IMR-90 (cell line): ENCODE data around the gene ARL4A.

ENCODE experiments used
- CTCF ChIP-seq: conservative IDR thresholded peaks from 2 replicates; pipeline ENCODE4 v1.5.1; 2012; ENCODE audit warnings: mild to moderate bottlenecking, low read depth, low read length, improper control_type of control experiment
- MAFK ChIP-seq: IDR thresholded peaks from 2 replicates; pipeline ENCODE4 v1.6.1; 2012; ENCODE audit warnings: low read depth, low read length, improper control_type of control experiment
- NFE2L2 ChIP-seq: fragments of 150-350 bp; IDR thresholded peaks from 2 replicates; pipeline ENCODE4 v1.6.1; 2016; ENCODE audit warnings: low read depth, mild to moderate bottlenecking, low read length
- POLR2A ChIP-seq: IDR thresholded peaks from 2 replicates; pipeline ENCODE4 v1.6.1; 2012; ENCODE audit warnings: mild to moderate bottlenecking, low read depth, low read length
- RFX5 ChIP-seq: IDR thresholded peaks from 2 replicates; pipeline ENCODE4 v1.8.0; 2012; ENCODE audit warnings: low read depth, mild to moderate bottlenecking, low read length, moderate library complexity
- SMC3 ChIP-seq: fragments of 150-350 bp; IDR thresholded peaks from 2 replicates; pipeline ENCODE4 v1.6.1; 2016; ENCODE audit warnings: low read depth, mild to moderate bottlenecking, antibody characterized with exemption, low read length, moderate library complexity
- USF2 ChIP-seq: fragments of 150-350 bp; IDR thresholded peaks from 2 replicates; pipeline ENCODE4 v1.6.1; 2017; ENCODE audit warnings: mild to moderate bottlenecking, antibody characterized with exemption, low read length, low read depth

- TF ChIP-seq CTCF (no peak), POLR2A (no peak), RFX5 (no peak), SMC3 (no peak), NFE2L2 (no peak), USF2 (no peak), MAFK (no peak)
Measured at GRCh38 chr7:12653518-12653917, 33.9 kb upstream of the ARL4A start.
